ENCODE measurements around the gene RALGAPA2.

DNA sequence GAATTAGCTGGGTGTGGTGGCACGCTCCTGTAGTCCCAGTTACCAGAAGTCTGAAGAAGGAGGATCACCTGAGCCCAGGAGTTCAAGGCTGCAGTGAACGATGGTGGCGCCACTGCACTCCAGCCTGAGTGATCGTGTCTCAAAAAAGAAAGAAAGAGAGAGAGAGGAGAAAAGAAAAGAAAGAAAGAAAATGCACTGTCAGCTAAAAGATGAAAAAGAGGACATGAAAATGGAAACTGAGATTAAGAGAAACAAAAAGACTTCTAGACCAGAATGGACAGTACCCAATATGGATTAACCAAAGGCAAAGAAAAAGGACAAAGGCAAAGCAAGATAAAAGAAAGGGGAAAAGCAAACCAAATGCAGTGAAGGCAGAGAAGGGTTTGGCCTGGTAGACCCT is 9.0 kb upstream of the RALGAPA2 start:
- TF ChIP-seq, protein P1, sequence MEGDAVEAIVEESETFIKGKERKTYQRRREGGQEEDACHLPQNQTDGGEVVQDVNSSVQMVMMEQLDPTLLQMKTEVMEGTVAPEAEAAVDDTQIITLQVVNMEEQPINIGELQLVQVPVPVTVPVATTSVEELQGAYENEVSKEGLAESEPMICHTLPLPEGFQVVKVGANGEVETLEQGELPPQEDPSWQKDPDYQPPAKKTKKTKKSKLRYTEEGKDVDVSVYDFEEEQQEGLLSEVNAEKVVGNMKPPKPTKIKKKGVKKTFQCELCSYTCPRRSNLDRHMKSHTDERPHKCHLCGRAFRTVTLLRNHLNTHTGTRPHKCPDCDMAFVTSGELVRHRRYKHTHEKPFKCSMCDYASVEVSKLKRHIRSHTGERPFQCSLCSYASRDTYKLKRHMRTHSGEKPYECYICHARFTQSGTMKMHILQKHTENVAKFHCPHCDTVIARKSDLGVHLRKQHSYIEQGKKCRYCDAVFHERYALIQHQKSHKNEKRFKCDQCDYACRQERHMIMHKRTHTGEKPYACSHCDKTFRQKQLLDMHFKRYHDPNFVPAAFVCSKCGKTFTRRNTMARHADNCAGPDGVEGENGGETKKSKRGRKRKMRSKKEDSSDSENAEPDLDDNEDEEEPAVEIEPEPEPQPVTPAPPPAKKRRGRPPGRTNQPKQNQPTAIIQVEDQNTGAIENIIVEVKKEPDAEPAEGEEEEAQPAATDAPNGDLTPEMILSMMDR (conservative IDR thresholded peaks at IDR 0.05 in 1 of 2, IDR thresholded peaks at IDR 0.05 in 1 of 2; ENCODE audit: low read depth in 1 of 2, low read length in 2 of 2): no peak
- no peak for TF ChIP-seq EZH2 (IDR thresholded peaks at IDR 0.05; ENCODE audit: low read length, missing control alignments)
